GM10266 (cell line): Measurements from ENCODE around the gene HRH3.

Experiments
- DNase-seq: peaks from one replicate; pipeline ENCODE4 v3.0.0; 2012; ENCODE audit errors: extremely low spot score
- CTCF ChIP-seq: IDR thresholded peaks from 2 replicates; pipeline ENCODE4 v1.5.1; 2012; ENCODE audit warnings: mild to moderate bottlenecking, low read depth; ENCODE audit not compliant: control insufficient read depth, insufficient read depth; ENCODE audit errors: missing control alignments

Gene HRH3

GRCh38 chr20:62179162-62179504 is 40.9 kb downstream of the HRH3 start:
- no peak for TF ChIP-seq CTCF
- no peak for DNase-seq

GRCh38 chr20:62178316-62179161 is 41.5 kb downstream of the HRH3 start:
- no peak for TF ChIP-seq CTCF
- no peak for DNase-seq

GRCh38 chr20:62177307-62177706 is 42.8 kb downstream of the HRH3 start:
- DNase-seq = no peak
- TF ChIP-seq CTCF = no peak

- no peak for DNase-seq
- TF ChIP-seq CTCF = no peak
These were observed 43.2 kb downstream of the HRH3 start for GRCh38 chr20:62176866-62177265.

- no peak for TF ChIP-seq CTCF
- DNase-seq = no peak
These were observed 44.4 kb downstream of the HRH3 start for GRCh38 chr20:62175711-62176110.

GRCh38 chr20:62174870-62175624 is 45.0 kb downstream of the HRH3 start:
- no peak for TF ChIP-seq CTCF
- DNase-seq = no peak
